Prostate gland (tissue), 2 donors: ENCODE results near the gene LY6G6C. TPM values are rescaled to one million over a fixed set of nuclear protein-coding genes. Genes with fewer than 3 reads are reported as not detected.

Experiments used
- DNase-seq: peaks from one replicate; pipeline ENCODE4 v3.0.0-alpha.2; 2019; ENCODE audit warnings: low spot score
- H3K27ac ChIP-seq, 2 donors: fragments of 200-600 bp; sonication (generic); 2 replicates each; pipeline ENCODE4 v1.5.1; 2017 to 2019
- H3K27me3 ChIP-seq: fragments of 200-600 bp; sonication (generic); replicated peaks from 2 replicates; pipeline ENCODE4 v1.5.1; 2019; ENCODE audit not compliant: insufficient read depth
- H3K36me3 ChIP-seq, 2 donors: fragments of 200-600 bp; sonication (generic); 1 replicate in 1 of 2; 2 replicates in 1 of 2; pipeline versions ENCODE4 v1.5.1 to v1.8.1; 2017 to 2019
- H3K4me1 ChIP-seq: fragments of 200-600 bp; sonication (generic); replicated peaks from 2 replicates; pipeline ENCODE4 v1.5.1; 2019
- H3K4me3 ChIP-seq, 2 donors: fragments of 200-600 bp; sonication (generic); 2 replicates each; pipeline ENCODE4 v1.5.1; 2017 to 2019
- H3K9me3 ChIP-seq: fragments of 200-600 bp; sonication (generic); 2 replicates; pipeline ENCODE4 v1.5.1; 2017
- CTCF ChIP-seq, 4 experiments: fragments of 200-600 bp in 2 of 4; fragments of 450-650 bp in 2 of 4; sonication (generic) in 2 of 4; IDR thresholded peaks; 1 replicate in 3 of 4; 2 replicates in 1 of 4; pipeline ENCODE4 v1.5.1; 2016 to 2019; ENCODE audit warnings: antibody characterized with exemption in 4 of 4, mild to moderate bottlenecking in 2 of 4, moderate library complexity in 2 of 4
- POLR2A ChIP-seq: fragments of 450-650 bp; IDR thresholded peaks from one replicate; pipeline ENCODE4 v1.6.1; 2016; ENCODE audit warnings: antibody characterized with exemption, mild to moderate bottlenecking
- POLR2AphosphoS5 ChIP-seq: sonication (generic); formaldehyde crosslinking; IDR thresholded peaks from one replicate; pipeline ENCODE4 v1.6.1; 2017; ENCODE audit warnings: antibody characterized with exemption
- WGBS: methylation state at CpG from one replicate; pipeline ENCODE4 v1.1.5; 2018; 5-methylcytosine and 5-hydroxymethylcytosine counted together
- intact Hi-C: fragments of 100-400 bp; cut with DNase I; formaldehyde crosslinking; loops from one replicate; pipeline ENCODE4 v1.14.2; 2022
- total RNA-seq, 2 donors: library from RNA; depleted of rRNA; stranded (reverse); fragments of >200 nt; gene quantifications; one replicate each; pipeline ENCODE4 v1.1.0, GENCODE V29; 2016

Gene LY6G6C
- total RNA-seq, 2 donors from 2014 or later: not detected

DNA sequence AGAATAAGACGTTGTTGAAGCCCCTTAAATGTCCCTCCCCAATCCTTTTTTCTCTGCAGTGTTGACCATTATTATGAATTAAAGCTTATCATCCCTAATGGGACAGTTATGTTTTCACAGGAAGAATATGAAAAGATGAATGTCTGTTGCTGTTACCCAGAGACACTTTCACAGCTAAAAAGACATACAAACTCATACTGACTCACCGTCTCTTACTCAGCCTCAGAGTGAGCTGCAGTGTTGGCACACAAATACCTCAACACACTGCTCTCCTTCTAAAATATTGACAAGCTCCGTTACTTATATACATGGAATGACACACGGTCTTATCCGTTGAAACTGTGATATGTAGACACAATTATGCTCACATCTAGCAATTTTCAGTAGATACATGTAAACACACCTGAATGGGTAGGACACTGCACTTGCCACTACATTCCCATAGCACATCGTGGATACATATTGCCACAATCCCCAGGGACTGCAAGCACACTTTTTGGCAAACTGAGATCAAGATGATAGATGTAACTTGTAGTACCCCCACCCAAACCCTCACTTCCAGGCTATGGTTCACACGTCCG lies 31.3 kb upstream of the LY6G6C start:
- Histone ChIP-seq H3K9me3 (no peaks in the 10 kb centered on the region), H3K4me3 (no peak overlapping the region), H3K4me1 (no peaks in the 10 kb centered on the region), H3K27me3 (no peaks in the 10 kb centered on the region), H3K36me3 (no peaks in the 10 kb centered on the region), H3K27ac (no peak overlapping the region)
- DNase-seq: no peak
- intact Hi-C loops: no loop called here
- no peak for TF ChIP-seq POLR2AphosphoS5
- no peak for TF ChIP-seq CTCF (IDR thresholded peaks at IDR 0.05)
- no peak for TF ChIP-seq POLR2A
- 71% methylated on average over 8 of the region's 8 CpGs for WGBS

DNA sequence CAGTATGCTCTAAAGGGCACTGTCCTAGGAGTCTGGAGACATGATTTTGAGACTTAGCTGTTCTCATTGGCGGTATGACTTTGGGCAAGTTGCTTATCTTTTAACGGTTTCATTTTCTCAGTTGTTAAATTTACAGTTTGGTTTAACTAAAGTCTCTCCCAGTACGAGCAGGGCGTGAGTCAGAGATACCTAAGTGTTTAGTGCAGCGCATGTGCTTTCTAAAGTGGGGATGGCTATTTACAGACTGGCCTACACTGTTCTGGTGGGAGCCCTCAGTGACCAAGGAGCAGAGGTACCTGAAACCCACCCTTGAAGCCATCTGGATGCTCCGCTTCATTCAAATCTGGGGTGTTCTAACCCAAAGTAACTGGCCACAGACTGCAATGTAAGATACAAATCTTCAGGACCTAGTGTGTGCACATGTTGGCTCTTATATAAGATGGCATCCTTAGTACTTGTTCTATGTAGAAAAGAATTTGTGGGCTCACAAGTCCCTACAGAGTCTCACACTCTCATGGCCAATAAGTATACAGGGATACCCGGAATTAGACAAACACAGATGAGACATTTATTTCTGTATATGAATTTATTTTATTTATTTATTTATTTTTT lies 29.0 kb upstream of the LY6G6C start:
- H3K27me3 ChIP-seq: no peaks in the 10 kb centered on the region
- TF ChIP-seq POLR2AphosphoS5 (no peak), POLR2A (no peak), CTCF (IDR thresholded peaks at IDR 0.05) (no peak)
- intact Hi-C loops: no loop called here
- no peaks in the 10 kb centered on the region for H3K9me3 ChIP-seq
- H3K4me3 ChIP-seq: no peak overlapping the region
- WGBS: 84% methylated on average over 7 of the region's 7 CpGs
- H3K36me3 ChIP-seq: no peaks in the 10 kb centered on the region
- no peaks in the 10 kb centered on the region for H3K4me1 ChIP-seq
- H3K27ac ChIP-seq: no peak overlapping the region
- DNase-seq: no peak

DNA sequence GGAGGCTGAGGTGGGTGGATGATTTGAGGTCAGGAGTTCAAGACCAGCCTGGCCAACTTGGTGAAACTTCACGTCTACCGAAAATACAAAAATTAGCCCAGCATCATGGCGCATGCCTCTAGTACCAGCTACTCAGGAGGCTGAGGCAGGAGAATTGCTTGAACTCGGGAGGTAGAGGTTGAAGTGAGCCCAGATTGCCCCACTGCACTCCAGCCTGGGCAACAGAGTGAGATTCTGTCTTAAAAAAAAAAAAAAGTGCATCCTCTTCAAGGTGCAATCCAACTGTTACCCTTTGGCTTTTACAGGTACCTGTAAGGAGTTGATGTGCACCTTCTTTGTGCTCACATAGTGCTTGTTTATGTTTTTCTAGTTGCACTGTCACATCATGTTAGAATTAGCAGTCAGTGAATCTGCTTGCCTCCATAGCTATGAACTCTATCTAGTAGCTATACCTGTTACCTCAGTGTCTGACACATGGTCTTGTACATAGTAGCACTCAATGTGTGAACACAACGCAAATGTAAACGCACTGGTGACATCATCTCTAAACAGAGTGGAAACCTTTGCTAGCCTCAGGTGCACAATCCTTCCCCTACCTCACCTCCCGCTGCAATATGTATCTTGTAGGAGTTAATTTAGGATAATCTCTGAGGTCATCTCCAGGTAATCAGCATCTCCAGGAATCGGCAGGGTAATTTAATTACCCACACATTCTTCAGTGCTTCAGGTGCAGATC lies 27.9 kb upstream of the LY6G6C start:
- intact Hi-C loops: no loop called here
- H3K27ac ChIP-seq: no peak overlapping the region
- no peaks in the 10 kb centered on the region for H3K4me1 ChIP-seq
- no peaks in the 10 kb centered on the region for H3K9me3 ChIP-seq
- no peak for DNase-seq
- no peak overlapping the region for H3K4me3 ChIP-seq
- WGBS: 81% methylated on average over 8 of the region's 8 CpGs
- no peaks in the 10 kb centered on the region for H3K27me3 ChIP-seq
- no peaks in the 10 kb centered on the region for H3K36me3 ChIP-seq
- TF ChIP-seq CTCF (IDR thresholded peaks at IDR 0.05) (no peak), POLR2AphosphoS5 (no peak), POLR2A (no peak)

- peaks cover under 1% of the 10 kb centered on the region for H3K4me1 ChIP-seq
Observed at GRCh38 chr6:31744422-31744821, 22.9 kb upstream of the LY6G6C start.

More at GRCh38 chr6:31744422-31744821, 22.9 kb upstream of the LY6G6C start:
- H3K36me3 ChIP-seq: no peaks in the 10 kb centered on the region
- H3K27ac ChIP-seq: no peak overlapping the region
- no peak overlapping the region for H3K4me3 ChIP-seq
- no peaks in the 10 kb centered on the region for H3K27me3 ChIP-seq
- WGBS: 69% methylated on average over 1 of the region's 1 CpG
- no peak for DNase-seq
- TF ChIP-seq POLR2AphosphoS5: no peak
- TF ChIP-seq POLR2A: no peak
- no peak for TF ChIP-seq CTCF (IDR thresholded peaks at IDR 0.05)
- intact Hi-C loops: no loop called here
- H3K9me3 ChIP-seq: no peaks in the 10 kb centered on the region
